Measurements from ENCODE around the gene LAMTOR5. TPM values are rescaled to one million over a fixed set of nuclear protein-coding genes. Genes with fewer than 3 reads are reported as not detected.

Gene LAMTOR5
- total RNA-seq, 4 donors from 2014 or later: 94.4 to 130 (median 116) TPM

GRCh38 chr1:110385369-110385768 is 22.1 kb downstream of the LAMTOR5 start:
- no peak for DNase-seq (ENCODE audit: low spot score)
- TF ChIP-seq, protein P1, sequence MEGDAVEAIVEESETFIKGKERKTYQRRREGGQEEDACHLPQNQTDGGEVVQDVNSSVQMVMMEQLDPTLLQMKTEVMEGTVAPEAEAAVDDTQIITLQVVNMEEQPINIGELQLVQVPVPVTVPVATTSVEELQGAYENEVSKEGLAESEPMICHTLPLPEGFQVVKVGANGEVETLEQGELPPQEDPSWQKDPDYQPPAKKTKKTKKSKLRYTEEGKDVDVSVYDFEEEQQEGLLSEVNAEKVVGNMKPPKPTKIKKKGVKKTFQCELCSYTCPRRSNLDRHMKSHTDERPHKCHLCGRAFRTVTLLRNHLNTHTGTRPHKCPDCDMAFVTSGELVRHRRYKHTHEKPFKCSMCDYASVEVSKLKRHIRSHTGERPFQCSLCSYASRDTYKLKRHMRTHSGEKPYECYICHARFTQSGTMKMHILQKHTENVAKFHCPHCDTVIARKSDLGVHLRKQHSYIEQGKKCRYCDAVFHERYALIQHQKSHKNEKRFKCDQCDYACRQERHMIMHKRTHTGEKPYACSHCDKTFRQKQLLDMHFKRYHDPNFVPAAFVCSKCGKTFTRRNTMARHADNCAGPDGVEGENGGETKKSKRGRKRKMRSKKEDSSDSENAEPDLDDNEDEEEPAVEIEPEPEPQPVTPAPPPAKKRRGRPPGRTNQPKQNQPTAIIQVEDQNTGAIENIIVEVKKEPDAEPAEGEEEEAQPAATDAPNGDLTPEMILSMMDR (IDR thresholded peaks at IDR 0.05): no peak
- ATAC-seq (ENCODE audit: low FRiP score): no peak

- TF ChIP-seq, protein P1 (IDR thresholded peaks at IDR 0.05): no peak
- DNase-seq (ENCODE audit: low spot score) (no peak), ATAC-seq (ENCODE audit: low FRiP score) (no peak)
Observed at GRCh38 chr1:110384581-110385321, 22.7 kb downstream of the LAMTOR5 start.

DNA sequence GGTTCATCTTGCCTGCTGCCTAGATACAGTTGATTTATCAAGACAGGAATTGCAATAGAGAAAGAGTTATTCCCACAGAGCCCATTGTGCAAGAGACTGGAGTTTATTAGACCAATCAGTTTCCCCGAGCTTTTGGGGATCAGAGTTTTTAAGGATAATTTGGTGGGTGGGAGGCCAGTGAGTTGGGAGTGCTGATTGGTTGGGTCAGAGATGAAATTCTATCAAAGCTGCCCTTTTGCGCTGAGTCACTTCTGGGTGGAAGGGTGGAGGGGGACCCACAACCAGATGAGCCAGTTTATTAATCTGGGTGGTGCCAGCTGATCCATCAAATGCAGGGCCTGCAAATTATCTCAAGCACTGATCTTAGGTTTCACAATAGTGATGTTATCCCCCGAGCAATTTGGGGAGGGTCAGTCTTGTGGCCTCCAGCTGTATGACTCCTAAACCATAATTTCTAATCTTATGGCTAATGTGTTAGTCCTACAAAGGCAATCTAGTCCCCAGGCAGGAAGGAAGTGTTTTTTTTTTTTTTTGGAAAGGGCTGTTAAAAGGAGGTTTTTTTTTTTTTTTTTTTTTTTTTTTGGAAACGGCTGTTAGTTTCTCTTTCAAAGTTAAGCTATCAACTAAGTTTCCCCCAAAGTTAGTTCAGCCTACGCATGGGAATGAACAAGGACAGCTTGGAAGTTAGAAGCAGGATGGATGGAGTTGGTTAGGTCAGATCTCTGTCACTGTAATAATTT is 24.1 kb downstream of the LAMTOR5 start:
- ATAC-seq (ENCODE audit: low FRiP score) (peak; percentile 44), DNase-seq (ENCODE audit: low spot score) (no peak)
- TF ChIP-seq, protein P1 (IDR thresholded peaks at IDR 0.05): no peak

DNA sequence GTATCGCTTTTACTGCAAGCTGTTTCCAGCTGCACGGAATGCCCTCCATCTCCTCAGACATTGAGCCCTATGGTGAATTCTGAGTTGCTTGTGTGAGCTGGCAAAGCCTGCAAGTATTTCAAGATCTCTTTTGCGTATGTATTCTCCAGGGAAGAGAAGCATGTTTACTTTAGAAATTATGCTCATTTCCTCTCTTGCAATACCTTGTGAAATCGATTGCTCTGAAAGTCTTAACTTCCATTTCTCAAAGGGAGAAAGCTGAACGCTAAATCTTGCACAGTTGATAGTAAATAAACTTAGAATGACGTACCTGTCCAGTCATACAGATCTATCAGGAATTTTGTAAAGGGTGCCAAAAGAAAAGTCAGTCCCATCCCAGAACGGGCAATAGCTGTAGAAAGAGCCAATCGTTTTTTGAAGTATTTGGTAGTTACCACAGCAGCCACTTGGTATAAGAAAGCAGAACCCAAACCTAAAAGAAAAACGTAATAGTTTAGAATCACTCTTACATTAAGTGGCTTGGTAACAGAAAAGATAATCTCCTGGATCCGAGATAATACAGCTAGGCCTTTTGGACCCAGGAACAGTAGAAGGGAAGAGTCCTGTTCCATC is 26.7 kb downstream of the LAMTOR5 start:
- no peak for DNase-seq (ENCODE audit: low spot score)
- no peak for ATAC-seq (ENCODE audit: low FRiP score)
- TF ChIP-seq, protein P1 (IDR thresholded peaks at IDR 0.05): no peak

GRCh38 chr1:110375490-110375889 is 32.0 kb downstream of the LAMTOR5 start:
- DNase-seq (ENCODE audit: low spot score) (no peak), ATAC-seq (ENCODE audit: low FRiP score) (no peak)
- TF ChIP-seq, protein P1 (IDR thresholded peaks at IDR 0.05): no peak

GRCh38 chr1:110370827-110371226 is 36.7 kb downstream of the LAMTOR5 start:
- TF ChIP-seq, protein P1 (IDR thresholded peaks at IDR 0.05): no peak
- DNase-seq (ENCODE audit: low spot score) (no peak), ATAC-seq (ENCODE audit: low FRiP score) (no peak)

Measured in omental fat pad (tissue), 4 donors.